GM21576 (cell line): ENCODE results near the gene GORAB.

Source experiments
- ATAC-seq: cut with Tn5 transposase; IDR thresholded peaks from one replicate; pipeline ENCODE4 v1.9.1; 2021; ENCODE audit warnings: mild to moderate bottlenecking, moderate library complexity; ENCODE audit not compliant: unreplicated experiment

Gene GORAB, protein sequence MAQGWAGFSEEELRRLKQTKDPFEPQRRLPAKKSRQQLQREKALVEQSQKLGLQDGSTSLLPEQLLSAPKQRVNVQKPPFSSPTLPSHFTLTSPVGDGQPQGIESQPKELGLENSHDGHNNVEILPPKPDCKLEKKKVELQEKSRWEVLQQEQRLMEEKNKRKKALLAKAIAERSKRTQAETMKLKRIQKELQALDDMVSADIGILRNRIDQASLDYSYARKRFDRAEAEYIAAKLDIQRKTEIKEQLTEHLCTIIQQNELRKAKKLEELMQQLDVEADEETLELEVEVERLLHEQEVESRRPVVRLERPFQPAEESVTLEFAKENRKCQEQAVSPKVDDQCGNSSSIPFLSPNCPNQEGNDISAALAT

DNA sequence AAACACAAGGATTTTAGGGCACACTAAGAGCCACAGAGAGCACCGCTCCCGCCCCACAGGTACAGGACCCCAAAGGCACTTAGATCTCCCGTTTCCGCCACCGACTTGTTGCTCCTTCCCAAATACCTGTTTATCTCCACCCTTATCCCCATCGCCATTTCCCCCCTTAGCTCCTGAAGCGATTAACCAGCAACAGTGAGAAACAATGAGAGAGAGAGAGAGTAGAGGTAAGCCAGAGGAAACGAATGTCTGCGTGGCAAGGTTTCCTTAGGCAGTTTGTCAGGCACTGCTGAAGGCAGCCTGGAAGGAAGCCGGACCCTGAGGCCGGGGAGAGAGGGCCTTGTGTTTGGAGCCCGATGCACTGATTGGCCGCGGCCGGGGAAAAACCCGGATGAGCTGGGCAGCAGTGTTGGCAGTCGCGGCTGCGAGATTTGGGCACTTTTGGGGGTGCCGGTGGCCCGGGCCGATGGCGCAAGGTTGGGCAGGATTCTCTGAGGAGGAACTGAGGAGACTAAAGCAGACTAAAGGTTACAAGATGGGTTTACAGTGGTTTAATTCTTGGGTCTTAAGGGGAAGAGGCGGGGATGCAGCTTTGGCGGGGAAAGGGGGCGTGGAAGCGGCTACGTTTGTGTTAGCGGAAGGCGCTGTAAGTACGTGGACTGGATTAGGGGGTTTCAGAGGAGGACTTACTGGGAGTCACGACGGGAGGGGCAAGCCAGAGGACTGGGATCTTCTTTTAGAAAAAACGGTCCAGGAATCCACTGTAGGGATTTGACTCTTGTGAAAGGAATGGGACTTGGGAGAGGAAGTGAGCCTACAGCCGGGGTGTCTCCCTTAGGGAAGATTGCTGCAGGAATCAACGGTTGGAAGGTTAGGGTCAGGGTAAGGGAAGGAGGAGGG lies at the start of gene GORAB:
Gene GORAB (plus strand): TSS at position 409 of the 900 bp plus-strand sequence. CDS start 58 bp downstream, at position 467.
- ATAC-seq: peak; percentile 98

DNA sequence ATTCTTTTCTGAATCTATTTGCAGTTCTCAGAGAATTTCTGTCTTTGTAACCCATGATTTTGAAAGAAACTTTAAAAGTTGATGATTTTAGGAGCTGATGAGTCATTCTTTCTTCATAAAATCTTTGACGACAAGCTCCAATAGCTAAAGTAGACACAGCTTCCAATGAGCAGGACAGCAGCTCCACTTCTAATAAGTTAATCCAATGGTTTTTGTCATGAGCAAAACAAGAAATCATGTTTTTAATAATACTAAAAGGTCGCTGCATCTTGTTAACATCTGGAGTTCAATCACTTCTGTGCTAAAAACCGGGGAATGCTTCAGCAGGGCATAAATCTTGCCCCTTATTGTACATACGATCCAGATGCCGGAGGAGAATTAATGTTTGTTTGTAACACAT lies 48.9 kb upstream of the GORAB start:
- ATAC-seq: no peak

DNA sequence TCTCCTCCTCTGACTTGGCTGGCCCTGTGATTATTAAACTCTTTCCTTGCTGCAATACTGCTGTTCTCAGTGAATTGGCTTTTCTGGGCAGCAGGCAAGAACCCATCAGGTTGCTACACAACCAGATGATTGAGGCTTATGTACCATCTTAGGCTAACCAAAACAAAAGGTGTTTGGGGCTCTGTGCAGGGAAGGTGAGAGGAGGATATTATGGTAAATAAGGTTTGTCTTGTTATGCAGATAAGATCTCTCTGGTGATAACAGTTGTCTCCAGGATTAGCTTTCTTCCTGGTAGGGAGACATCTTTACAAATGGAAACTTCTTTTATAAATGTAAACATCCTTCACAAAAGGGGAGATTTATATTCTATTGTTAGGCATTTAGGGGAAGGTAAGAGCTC lies 44.5 kb upstream of the GORAB start:
- no peak for ATAC-seq

DNA sequence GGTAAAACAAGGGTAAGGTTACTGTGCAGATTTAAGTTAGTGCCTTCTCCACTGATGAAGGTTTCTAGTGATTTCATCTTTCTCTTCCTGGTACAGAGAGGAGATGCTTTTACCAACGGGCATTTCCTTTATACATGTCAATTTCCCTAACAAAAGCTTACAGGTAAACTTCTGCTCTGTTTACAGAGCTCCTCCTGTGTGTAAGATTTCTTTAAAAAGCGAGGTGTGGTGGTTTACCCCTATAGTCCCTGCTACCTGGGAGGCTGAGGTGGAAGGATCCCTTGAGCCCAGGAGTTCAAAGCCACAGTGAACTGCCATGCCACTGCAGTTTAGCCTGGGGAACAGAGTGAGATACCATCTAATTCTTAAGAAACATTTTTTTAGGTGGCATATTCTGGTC lies 40.7 kb upstream of the GORAB start:
- ATAC-seq: no peak

DNA sequence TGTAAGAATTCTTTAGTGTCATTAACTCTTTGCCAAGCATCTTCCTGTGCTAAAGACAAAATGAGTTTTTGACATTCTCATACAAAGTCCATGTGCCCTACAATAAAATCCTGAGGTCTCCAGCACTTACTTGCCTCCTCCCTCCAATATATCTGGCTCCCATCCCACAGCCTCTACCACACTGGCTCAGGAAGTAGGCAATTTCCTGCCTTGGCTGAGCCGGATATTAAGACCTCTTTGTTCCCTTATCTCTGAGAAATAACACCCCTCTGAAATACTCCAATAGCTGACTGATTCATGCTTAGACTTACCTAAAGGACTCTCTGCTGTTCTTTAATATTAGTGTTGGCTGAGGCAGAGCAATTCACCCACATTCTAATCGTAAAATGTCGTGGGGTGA lies 37.6 kb upstream of the GORAB start:
- no peak for ATAC-seq

DNA sequence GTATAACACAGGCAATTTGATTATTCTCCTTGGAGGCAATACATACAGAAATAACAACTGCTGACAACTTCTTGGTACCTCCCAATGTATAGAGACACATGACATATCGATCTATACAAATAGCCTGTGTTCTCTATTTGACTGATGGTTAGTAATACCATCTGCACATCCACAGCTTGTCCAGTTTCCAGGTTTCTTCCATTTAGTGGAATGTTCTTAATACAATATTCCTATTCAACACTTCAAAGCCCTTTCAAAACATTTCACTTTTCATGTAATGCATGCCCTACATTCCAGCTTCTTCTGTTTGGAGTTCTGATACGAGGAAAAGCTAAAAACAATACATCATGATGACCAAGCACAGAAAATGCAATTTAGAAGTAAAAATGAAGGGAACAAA lies 37.0 kb upstream of the GORAB start:
- no peak for ATAC-seq

DNA sequence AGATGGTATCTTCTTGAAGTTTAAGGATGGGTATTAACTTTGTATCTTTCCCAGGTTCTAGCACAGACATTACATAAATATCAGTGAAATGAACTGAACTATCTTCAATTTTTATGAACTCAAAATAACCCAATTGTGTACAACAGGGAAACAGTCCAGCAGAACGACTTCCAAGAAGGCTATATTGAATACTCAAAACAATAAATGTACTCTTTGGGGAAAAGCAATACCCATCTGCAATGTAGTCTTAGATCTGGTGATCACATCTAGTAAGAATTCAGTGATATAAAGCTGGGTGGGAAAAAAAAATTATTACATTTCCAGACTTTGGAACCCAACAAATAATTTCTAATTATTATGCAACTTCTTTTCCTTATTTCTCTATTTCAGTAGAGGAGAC lies 33.1 kb upstream of the GORAB start:
- ATAC-seq: no peak

DNA sequence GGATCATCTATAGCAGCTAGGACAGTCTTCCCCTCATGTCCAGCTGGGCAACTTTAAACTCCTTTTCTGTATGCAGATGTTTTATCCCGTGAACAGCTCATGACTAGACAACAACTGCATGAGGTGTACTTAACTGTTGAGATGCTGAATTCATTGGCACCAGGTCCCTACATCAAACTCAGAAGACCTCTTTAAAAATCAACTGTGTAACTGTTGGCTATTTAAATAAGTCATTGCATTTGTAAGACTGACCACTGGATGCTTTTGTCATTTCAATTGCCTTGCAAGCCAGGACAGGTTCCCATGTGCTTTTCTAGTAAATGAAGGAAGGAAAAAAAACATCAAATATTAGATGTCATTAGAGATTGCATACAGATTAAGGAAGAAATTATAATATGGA lies 28.3 kb upstream of the GORAB start:
- no peak for ATAC-seq

DNA sequence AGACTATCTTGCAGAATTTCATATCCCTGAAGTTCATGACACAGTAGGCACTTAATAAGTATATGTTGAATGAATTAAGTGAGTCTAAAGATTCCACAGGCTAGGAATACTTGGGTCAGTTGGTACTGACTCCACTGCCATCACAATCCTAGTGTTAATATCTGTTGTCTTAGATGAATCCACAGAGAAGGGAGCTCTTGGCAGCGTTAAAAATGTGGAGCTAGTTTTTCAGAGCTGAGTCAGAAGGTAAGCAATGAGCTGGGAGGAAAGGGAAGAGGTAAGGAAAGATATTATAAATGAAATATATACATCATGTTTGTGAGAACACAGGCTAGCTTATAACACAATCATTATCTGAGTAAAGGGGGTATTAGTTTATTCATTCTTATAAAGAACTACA lies 21.8 kb upstream of the GORAB start:
- ATAC-seq: no peak

DNA sequence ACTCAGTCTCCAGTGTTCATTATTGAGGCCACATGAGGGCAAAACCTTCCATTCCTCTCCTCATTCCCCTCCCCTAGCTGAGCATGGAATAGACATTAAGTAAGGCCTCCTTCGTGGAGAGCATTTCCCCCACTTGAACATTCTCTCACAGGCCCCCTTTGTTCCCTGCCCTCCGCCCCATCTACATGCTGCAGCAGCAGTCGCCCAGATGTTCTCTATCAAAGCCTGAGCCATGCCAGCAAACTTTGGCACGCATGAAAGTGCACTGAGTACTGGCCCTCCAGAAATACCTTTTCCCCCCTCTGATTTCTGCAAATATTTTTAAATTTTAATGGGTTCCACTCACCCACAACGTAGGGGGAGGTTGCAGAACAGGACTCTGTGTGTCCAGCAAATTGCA lies 20.9 kb upstream of the GORAB start:
- no peak for ATAC-seq

DNA sequence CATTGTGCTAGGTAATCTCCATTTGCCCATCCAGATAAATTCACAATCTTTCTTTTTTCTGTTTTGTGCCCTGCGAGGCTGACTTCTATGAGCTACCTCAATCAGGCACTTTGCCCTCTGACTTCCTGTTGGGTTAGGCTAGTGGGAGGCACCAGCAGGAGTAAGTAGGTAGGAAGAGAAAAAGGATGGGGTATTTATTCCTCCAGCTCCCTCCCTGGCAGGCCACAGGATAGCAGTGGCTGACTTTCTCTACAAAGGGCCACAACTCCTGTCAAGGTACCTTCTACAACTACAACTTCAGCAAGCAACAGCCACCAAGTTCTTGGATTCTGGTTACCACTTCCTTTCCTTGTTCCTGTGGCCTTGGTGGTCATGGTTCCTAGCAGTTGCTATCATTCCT lies 18.8 kb upstream of the GORAB start:
- ATAC-seq: no peak

DNA sequence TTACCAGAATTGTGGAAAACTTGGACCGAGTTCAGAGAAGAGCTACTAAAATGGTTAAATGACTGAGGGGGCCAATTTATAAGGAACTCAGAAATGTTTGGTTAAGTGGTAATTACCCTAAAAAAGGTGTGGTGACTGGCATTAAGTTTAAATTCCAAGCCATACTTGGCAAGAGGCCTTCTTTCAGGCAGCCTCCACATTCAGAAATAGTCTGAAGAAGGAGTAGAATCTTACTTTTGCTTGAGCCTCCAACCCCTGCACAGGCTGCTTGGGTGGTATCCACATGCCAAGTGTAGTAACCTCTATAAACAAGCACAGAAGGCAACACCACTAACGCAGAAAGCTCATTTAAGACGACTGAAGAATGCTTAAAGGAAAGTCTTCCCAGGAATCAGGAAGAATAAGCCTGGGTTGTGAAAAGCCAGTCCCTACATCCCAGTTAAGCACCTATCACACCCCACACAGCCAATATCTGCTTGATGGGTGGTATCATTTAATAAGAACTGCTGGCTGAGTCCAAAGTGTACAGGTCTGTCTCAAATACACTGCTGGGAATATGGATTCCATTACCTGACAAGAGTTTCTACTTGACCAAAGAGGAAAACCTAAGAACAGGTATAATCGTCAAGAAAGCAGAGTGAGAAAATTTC lies 13.7 kb upstream of the GORAB start:
- no peak for ATAC-seq

DNA sequence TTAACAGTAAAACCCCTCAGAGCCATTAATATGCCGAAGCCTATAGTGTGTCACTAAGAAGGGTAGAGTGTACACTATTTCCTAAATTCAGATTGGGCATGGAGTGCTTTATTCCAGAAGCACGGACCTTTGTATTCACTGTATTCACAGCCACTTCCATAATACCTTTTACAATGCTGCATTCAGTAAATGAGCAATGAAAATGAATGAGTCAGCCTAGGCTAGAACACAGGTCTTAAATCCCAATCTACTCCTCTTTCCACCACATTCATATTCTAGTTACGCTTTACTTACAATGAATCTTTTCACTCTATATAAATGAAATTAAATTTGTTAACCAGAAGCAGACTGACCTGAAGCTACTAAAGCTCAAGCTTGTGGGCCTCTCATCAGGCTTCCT lies 13.0 kb upstream of the GORAB start:
- ATAC-seq: no peak

DNA sequence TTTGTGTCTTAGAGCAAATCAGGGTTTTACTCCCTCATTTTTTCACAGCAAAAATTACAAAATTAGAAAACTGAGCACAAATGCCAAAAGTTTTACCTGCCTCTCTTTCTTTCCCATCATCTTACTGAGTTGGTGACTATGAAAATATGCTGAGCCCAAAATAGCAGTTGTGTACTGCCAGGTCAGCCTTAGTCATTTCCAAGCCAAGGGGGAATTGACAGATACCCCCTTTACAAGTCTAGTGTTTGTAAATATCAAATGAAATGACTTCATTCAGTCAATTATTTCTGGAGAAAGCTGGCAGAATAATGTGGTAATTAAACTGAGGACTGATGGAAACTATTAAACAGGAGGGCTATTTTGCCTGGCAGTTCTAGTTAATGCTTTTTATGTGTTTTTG lies 11.4 kb upstream of the GORAB start:
- no peak for ATAC-seq

DNA sequence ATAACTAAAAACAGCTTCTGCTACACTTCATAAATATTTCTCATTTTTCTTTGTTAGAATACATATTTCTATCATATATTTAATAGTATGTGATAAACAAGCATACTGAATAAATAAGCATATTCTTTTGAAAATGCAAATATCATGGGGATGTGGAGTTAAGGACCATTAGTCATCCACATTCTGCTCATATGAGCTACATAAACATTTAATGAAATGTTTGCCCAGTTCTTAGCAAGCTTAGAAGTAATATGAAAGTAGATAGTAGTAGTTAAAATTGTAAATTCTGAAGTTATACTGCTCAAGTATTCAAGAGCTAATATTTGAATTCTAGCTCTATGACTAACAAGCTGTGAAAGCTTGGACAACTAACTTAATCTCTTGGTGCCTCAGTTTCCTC lies 10.1 kb upstream of the GORAB start:
- no peak for ATAC-seq

DNA sequence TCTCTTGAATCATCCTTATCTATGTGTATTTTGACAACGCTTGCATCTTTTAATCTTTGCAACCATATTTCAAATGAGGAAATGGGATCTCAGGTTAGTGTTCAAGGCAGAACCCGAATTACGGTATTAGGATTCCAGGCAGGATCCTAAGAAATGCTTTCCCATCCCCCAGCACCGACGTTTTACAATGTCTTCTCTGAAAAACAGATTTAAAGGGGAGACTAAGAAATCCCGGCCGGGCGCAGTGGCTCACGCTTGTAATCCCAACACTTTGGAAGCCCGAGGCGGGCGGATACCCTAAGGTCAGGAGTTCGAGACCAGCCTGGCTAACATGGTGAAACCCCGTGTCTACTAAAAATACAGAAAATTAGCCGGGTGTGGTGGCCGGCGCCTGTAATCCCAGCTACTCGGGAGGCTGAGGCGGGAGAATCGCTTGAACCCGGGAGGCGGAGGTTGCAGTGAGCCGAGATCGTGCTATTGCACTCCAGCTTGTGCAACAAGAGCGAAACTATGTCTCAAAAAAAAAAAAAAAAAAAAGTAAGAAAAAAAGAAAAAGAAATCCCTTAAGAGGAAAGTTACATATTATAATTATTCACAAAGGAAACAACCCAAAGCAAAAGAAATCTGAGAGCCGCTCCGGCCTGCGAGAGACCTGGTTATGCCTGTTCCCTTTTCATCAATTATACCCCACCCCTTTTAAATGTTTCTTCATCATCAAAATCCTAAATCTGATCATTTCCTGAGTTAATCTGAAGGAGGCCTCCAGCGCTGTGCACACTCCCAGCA lies 801 bp upstream of the GORAB start:
- ATAC-seq: no peak

DNA sequence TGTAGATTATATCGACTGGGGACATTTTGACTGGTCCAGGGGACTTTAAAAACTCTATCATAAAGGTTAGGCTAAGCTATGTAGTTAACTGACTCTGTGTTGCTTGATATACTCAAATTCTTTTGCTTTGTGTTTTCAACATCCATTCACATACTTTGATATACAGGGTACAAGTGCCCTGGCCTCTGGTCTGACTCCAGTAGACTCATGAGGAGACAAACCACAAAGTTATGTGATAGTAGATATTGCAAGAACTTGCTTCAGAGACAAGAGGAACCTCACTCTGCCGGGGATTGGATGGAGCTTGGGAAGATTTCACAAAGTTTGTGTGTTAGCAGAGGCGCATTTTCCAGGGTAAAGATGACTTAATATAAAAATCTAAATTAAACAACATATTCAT lies 1.3 kb downstream of the GORAB start:
- ATAC-seq: no peak

DNA sequence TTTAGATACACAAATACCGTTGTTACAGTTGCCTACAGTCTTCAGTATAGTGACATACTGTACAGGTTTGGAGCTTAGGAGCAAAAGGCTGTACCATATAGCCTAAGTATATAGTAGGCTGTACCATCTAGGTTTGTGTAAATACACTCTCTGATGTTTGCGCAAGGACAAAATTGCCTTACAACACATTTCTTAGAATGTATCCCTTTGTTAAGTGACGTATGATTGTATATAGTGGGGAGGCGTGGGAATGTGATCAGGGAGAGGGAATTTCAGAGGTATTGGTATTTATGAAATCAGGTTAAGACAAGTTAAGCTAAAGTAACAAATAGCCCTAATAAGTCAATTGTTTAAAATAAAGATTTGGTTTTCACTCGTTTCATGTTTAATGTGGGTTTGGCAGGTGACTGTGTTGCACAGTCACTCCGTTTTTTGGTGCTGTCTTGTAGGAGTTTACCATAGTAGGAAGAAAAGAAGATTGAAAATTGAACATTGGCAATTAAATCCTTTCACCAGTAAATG lies 2.7 kb downstream of the GORAB start:
- ATAC-seq: no peak

DNA sequence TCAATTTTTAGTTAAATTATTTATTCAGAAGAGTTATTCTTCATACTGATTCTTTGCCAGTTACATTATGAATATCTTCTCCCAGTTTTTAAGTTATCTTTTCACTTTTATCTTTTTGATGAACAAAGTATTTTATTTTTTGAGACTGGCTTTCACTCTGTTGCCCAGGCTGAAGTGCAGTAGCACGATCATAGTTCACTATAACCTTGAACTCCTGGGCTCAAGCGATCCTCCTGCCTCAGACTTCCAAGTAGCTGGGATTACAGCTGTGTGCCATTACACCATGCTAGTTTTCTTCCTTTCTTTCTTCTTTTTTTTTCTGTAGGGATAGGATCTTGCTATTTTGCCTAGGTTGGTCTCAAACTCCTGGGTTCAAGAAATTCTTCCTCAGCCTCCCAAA lies 3.5 kb downstream of the GORAB start:
- ATAC-seq: no peak

DNA sequence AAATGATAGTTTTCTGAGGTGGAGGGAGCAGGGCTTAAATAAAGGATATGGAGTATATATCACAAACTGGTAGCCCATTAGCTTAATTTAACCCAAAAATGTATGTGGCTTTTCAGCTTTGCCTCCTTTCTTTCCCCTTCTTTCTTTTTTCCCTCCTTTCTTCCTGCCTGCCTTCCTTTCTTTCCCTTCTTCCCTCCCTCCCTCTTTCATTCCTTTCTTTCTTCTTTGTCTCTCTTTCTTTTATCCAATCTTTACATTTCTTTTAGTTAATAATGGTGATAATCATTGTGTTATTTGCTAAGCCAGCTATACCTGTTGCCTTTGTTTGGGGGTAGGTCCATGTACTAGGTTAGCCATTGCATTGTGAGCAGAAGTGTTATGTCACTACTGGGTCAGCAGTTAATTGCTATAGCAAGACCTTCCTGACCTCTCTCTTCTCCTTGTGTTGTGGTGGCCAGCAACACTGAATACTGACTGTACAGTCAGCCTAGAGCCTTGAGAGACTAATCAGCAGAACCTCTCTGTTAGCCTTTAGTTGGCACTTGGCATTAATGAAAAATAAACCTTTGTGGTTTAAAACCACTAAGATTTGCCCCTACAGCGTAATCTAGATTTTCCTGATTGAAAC lies 5.1 kb downstream of the GORAB start:
- no peak for ATAC-seq
